GM21825 (cell line): Measurements from ENCODE around the gene GALNT5.
"Not testable (repeated sequence)": the region's sequence is repeated elsewhere in the genome, so short reads cannot be mapped to it uniquely, and the experiment has no call there.

ENCODE experiments used
- ATAC-seq: cut with Tn5 transposase; IDR thresholded peaks from one replicate; pipeline ENCODE4 v1.9.1; 2021; ENCODE audit warnings: mild to moderate bottlenecking, moderate library complexity; ENCODE audit not compliant: unreplicated experiment

Gene GALNT5

DNA sequence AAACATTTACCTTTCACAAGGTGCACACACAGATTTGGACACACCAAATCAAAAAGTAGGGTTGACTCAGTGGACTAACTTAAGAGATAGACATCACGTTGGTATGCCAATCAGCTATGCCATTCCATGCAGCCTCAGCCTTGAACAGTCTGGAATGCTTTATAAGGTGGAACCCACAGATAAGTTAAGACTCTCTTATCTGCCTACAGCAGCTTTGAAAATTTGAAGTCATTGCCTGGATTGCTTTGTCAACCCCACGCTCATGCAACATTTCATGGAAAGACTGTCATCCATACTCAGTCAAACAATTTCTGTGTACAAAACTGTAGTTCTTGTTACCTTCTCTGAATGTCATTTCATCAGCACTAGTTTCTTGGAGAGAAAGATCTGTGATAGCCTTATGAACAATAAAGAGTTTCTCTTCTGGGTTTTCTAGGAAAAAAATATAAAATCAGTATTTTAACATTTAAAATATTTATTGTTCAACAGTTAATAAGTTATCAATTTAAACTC, 66.9 kb downstream of the GALNT5 start:
- no peak for ATAC-seq

DNA sequence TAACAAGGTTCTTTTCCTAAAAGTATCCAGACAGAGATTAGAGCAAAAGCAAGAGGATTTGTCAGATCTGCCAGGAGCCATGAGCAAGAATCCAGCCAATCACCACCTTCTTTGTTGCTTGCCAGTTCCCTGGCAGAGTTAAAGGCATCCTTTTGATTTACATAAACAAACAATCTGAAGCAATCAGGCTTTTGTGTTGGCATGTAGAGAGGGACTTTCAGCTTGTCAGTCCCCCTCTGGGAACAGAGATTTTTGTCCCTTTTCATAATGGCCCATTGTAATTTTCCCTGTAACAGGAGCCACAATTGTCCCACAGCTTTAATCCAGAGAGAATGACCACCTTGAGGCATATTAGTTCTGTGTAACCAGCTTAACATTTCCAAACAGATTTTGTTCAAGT, 68.3 kb downstream of the GALNT5 start, which contains the start of gene ERMN:
TSS of gene ERMN (minus strand) at position 39 of the 400 bp plus-strand sequence. CDS start 182 bp downstream, outside the sequence.
- no peak for ATAC-seq

DNA sequence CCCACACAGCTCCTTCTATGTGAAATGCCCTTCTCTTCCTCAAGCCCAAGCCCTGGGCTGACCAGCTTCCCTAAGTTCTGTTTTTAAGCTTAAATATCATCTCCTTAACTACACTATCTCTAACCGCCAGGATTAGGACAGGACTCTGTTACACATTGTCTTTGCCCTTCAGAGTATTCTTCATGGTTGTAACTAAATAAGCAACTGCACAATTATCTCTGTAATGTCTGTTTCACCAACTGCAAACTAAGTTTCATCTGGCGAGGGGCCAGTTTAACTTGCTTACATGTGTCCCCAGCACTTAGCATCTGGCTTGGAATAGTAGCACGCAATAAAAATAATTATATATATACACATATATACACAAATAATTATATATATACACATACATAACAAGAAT, 69.2 kb downstream of the GALNT5 start:
- ATAC-seq: no peak

DNA sequence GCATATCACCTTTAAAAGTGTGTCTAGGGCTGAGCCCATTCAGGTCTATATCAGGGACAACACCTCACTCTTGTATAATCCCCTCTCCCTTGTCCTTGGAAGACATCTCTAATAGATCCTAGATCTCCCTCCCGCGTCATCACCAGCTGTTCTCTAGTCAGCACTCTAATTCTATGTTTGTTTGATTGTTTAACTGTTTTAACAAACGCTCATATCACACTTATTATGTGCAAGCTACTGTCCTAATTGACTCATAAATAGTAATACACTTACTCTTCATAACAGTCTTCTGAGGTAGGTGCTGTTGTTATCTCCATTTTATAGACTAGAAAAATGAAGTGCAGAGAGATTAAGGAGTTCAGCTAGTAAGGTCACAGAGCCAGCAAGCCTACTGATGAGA, 69.7 kb downstream of the GALNT5 start:
- ATAC-seq: peak; percentile 4

DNA sequence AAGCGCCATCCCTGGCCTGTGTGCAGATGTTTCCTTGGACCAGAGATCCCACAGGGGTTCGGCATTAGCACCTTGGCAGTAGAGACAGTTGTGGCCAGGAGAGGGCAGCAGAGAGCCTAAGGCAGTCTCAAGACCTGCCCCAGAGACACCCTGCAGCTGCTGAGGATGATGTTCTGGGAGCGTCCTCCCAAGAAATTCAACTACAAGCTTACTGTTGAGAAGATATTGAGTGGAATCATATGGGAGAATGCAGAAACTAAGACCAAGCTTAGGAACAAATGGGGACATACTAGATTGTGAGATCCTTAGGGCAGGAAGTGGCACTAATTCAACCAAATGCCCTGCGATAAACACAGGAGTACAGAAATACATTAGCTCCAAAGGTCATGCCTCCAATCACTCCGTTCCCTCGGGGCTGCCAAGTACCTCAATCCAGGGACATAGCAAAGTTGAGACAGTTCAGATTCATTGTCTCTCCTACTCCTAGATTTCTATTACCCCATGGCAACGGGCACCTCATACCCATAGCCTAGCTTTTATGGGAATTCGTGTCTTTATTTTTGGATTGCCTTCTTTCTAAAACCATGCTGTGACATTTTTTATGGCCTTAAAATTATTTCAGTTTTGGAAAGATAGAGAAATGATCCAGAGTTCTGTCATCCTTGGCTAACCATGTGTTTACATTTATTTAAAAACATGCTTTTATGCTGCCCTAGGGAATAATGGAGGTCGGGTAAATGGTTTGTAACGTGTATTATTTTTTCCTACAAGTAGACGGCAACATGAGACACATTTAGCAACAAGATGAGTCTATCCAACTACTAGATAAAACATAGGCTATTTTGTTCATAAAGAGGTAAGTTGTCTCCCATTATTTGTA, 70.4 kb downstream of the GALNT5 start:
- peak; percentile 99 for ATAC-seq

DNA sequence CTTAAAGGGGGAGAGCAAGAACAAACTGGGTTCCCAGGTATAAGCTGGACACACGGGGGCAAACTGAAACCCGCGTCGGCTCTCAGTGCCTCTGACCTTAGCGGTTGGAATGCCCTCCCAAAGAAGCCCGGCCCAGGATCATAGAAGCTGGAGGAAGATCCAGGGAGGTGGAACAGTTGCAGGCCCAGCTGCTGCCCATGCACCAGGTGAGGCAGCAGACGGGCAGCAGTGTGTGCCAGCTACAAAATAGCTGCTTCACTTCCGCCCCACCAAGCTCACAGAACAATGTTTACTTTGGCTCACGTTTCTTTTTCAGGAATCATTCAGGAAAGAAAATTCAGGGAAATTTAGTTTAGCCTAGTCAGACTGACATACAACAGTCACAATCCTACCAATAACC, 72.0 kb downstream of the GALNT5 start:
- ATAC-seq: no peak

DNA sequence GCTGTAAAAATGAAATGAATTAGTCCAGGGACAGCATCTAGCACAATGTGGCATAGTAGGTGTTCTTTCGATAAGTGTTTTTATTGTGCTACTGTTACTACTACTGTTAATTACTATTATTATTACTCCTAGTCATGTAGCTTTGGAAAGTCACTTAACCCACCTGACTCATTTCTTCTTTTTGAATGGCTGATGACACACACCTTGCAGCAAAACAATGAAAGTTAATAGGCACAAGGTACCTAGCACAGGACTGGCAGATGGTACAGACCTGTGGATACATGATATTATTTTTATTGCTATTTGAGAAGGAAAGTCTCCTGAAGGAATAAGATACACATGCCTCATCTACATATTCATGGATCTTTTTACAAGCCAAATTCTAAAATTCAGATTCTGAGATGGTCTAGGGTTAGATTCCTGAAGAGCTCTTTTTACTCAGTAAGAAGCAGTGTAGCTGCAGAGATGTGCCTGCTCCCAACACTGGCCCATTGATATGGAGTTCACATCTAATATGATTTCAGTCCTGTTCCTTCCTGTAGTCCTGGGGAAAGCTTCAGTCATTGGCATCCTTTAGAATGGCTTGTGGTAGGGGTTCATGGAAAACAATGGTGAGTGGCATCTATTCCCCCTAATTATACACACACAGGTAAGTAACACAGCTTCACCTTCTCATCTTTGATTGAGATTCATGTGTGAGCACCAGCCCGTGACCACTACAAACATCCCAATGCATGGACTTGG, 76.0 kb downstream of the GALNT5 start:
- no peak for ATAC-seq

DNA sequence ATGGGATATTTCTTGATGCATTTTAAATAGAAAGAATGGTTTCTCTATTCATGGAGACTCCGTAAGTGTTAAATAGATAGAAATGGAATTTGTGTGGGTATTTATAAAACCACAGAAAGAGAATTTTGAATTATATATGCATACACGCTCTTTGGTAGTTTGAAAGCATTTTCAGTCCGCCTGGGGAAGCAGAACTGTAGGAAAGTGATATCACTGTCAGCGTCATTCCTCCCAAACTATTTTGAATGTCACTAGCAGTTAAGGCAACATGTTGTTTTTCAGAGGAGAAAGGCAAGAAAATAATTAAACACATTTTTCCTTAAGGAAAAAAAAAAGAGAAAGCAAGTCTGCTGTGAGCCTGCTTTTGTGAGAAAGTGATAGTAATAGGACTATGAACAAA, 76.8 kb downstream of the GALNT5 start:
- ATAC-seq: no peak

DNA sequence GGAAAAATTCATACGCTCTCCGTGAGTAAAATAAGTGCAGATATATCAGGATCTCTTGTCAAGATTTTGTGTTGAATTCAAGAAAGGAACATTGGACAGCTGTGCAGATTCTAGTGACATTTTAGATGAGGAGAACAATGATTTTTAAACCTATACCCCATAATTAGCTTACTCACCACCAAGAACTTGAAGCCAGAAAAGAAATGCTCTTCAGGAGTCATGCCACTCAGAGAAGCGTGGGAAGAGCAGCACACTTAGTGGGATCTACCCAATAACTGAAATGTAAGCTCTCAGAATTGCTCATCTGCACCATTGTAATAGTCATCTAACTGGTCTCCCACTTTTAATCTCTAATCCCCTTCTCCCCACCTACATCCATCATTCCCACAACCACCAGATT, 77.3 kb downstream of the GALNT5 start:
- no peak for ATAC-seq

DNA sequence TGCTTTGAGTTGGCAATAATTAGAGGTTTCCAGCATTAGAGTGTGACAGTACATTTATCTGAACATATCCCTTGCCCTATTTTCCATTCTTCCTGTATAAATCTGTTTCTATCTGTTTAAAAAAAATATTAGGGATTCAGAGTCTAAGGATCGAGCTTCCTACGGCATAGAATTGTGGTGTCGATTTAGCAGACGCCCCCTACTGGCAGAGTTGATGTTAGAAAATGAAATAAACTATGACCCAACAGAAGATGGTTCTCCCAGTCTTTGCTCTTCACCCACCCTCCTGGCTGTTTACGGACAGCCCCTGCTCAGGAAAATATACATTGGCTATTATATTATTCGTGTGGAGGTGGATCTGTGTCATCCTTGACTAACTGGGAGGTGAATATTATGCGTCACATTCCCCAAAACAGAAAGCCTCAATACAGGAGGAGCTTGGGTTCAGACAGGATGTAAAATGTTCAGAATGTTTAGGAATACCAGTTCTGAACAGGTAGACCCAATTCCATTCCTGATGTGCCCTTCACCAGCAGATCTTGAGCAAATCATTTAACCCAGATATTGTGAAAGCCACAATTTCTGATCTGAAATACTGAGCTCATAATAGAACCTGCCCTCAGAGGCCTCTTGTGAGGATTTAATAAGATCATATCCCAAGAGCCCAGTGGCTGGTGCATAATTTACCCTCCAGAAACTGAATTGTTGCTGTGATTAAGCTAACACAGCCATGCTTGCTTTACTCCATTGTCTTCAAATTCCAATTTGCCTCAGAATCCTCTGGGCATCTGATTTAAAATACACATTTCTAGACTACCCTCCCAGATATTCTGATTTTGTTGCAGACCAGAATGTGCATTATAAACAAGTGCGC, 78.9 kb downstream of the GALNT5 start:
- peak; percentile 58 for ATAC-seq

DNA sequence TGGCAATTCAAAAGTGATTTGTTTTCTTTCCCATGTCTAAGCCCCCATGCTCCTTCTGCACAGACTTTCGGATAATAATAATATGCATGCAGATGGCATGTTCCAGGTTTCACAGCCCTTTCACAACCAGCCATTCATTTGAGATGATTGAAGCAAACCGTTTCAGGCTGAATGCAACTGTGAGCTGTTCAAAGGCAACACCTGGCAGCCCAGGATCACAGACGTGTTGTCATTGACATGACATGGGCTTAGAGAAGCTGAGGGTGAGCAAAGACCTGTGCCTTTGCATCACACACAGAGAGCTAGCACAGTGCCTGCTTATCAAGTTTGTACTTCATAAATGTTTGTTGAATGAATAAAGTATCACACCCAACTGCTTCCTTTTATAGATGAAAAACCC, 80.5 kb downstream of the GALNT5 start:
- ATAC-seq: no peak

DNA sequence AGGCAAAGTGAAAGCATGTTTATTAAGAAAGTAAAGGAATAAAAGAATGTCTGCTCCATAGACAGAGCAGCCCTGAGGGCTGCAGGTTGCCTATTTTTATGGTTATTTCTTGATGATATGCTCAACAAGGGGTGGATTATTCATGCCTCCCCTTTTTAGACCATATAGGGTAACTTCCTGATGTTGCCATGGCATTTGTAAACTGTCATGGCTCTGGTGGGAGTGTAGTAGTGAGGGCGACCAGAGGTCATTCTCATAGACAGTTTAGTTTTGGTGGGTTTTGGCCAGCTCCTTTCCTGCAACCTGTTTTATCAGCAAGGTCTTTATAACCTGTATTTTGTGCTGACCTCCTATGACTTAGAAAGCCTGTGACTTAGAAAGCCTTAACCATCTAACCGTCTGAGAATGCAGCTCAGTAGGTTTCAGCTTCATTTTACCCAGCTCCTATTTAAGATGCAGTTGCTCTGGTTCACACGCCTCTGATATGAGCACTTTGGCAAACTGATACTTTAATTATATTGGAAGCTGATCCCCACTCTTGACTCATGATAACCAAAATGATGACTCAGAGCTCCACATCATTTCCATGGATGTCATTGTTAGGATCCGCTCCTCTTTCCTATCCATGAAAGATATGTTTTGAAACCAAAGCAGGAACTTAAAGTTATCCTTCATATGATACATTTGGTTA, 82.6 kb downstream of the GALNT5 start:
- ATAC-seq: no peak

DNA sequence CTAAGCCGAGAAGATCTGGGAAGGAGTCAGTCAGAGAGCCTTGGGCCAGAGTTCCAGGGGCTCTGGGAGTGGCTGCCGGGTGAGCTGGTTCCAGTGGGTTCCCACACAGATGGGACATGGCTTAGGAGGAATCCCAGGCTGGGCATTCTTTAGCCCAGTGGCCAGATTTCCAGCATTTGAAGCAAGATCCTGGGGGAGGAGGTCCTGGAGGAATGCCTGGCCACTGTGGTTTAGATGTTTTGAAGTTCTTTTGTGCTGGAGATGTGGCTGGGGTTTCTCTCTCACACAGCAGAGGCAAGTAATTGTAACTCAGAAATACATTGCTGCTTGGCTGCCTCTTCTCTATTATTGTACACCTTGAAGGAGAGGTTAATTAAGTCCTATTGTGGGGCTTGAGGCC, 83.9 kb downstream of the GALNT5 start:
- ATAC-seq: not testable (repeated sequence)

DNA sequence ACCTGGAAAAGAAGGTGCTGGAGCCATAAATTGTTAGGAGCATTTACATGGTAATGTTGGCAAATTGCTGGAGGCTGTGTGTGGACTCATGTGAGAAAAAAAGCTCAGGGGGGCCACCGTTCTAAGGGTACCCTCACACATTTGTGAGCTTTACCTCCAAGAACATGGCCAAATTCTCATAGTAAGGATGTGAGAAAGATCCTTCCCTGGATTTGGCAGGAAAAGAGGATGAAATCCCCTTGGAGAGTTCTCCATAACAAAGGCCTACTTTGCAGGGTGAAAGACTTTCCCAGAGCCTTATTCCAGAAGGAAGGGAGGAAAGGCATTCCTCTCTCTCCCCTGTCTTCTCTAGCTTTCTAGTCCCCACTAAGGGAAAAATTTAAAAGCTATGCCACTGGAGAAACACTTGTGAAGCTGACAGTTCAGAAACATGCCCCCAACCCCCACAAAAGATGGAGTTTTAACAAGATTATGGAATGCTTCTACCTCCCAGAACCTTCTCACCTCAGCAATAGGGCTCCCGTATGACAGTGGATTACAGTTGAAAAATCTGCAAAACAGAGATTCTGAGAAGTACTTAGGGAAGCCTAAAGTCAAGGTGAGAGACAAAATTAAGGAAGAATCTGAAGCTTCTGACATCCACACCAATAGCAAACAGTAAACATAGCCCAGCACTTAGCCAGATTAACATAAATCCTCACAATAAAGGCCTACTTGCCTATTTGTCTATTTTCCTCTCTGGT, 88.3 kb downstream of the GALNT5 start:
- no peak for ATAC-seq

DNA sequence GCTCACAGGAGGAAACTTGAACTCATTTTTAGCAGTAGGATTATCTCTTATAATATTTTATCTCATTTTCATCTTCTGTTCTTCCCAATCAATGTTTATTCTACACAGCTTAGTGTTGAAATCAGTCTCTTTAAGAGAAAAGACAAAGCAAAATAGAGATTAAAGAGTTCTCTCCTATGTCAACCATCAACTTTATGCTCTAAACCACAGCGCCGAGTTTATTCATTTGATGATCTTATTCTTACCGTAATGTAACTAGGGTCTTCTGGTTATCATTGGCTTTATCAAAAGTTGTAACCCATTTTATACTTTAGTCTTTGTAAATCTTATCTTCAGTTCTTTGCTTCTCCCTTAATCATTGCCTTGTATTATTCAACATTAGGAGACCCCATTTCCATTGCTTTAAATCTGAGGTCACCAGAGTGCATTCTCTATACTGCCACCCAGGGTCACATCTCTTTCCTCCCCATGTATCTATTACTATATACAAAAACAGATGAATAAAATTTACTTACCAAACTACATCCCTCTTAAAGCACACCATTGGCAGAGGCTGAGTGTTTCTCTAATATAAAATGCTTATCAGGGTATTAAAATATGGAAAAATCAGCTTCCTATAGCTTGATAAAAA, 90.9 kb downstream of the GALNT5 start:
- no peak for ATAC-seq

DNA sequence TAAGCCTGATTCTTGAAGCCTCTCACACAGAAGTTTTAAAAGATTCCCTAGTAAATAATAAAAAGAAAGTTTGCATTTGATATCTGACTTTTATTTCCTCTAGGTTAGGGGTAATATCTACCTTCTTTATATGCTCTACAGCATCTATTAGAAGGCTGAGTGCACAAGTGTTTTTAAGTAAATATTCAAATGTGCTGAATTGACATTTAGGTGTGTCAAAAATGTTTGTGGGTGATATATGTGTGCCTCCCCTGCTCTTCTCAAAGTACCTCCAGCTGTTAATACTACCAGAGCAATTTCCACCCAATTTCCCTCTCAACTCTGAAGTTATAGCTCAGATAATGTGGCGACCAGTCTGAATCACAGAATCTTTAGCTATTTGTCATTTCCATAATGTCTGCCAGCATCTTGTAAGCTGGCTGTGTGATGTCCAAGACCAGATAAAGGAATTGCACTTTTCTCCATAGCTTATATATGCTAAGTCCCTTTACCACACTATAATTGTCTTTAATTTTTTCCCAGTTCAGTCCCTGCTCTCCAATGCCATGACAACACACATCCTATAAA, 92.5 kb downstream of the GALNT5 start:
- no peak for ATAC-seq

DNA sequence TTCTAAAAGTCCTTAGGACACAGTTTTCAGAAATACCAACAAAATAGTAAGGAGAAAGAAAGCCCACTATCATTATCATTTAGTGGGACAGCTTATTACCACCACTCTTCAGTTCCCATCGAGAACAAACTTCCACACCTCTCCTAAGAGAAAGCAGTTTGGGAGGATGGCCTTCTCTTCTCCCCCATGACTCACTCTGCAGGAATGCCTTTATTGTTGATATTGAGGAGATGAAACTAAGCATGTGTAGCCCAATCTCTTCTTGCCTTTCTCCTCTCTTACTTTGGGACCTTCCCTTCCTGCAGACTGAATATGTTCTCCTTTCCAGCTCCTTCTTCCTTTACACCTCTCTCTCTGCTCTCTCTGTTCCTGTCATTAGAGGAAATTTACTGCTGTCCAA, 98.1 kb downstream of the GALNT5 start:
- ATAC-seq: no peak

DNA sequence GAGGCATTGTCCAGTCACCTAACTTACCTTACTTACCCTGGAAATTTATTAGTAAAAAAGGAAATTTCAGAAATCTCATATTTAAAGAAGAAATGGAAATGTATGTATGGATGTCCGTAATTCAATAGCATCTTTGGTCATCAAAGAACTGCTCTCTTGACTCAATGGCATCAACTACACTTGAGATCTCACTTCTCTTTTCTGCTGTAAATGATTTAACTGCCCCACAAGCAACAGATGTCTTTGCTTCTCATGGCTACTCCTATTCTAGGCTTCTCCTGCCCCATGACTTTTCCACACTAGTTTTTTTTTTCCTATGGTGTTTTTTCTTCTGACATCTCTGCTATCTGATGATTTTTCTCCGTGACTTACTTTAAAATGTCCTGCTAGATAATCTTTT, 102.1 kb downstream of the GALNT5 start:
- ATAC-seq: no peak

DNA sequence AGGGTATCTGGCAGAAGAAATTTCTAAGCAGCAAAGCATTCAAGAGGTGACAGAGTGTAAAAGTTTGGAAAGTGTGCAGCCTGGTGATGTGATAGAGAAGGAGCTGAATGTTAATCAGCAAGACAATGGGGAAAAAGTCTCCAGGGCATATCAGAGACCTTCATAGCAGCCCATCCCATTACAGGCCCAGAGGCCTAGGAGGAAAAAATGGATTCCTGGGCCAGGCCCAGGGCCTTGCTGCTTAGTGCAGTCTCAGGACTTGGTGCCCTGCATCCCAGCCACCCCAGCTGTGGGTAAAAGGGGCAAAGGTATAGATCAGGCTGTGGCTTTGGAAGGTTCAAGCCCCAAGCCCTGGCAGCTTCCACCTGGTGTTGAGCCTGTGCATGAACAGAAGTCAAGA, 104.0 kb downstream of the GALNT5 start:
- ATAC-seq: no peak
